DMS53 (cell line): ENCODE measurements around the gene CSGALNACT2.
"Not testable (repeated sequence)": the region's sequence is repeated elsewhere in the genome, so short reads cannot be mapped to it uniquely, and the experiment has no call there.

Experiments used
- DNase-seq: peaks from one replicate; lab custom pipeline; 2025; lab: John Stamatoyannopoulos, UW

CSGALNACT2 gene

GRCh38 chr10:43183764-43184163 is 45.5 kb downstream of the CSGALNACT2 start:
- DNase-seq, result not testable (repeated sequence)

DNA sequence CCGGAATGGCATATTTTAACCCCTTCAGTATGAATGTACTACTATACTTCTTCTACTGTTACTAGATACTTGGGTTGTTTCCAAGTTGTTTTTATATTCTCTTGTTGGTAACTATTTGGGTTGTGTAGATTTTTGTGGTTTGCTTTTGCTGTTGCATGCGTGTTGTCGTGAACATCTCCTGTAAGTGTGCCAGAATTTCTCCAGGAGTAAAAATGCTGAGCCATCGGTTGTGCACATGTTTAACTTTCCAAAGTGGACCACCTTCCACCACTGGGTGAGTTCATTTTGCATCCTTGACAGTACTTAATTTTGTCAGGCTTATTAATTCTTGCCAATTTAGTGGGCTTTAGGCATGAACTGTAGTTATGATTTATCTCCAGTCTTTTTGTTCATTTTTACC is 47.9 kb downstream of the CSGALNACT2 start:
- no peak for DNase-seq

GRCh38 chr10:43187213-43187612 is 49.0 kb downstream of the CSGALNACT2 start:
- DNase-seq, result no peak

DNA sequence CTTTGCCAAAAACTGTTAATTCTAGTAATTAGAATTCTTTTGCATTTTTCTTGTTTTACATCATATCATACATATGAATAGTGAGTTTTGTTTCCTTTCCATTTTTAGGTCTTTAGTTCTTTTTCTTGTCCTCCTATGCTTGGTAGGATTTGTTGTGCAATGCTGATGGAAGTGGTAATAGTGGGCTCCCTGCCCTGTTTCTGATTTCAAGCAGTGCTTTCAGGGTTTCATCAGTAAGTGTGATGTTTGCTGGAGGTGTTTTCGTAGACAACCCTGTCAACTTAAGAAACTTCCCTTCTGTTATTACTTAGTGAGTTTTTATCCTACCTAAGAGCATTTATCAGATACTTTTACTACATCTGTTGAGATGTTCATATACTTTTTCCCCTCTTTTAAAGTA is 50.5 kb downstream of the CSGALNACT2 start:
- DNase-seq, result no peak

DNA sequence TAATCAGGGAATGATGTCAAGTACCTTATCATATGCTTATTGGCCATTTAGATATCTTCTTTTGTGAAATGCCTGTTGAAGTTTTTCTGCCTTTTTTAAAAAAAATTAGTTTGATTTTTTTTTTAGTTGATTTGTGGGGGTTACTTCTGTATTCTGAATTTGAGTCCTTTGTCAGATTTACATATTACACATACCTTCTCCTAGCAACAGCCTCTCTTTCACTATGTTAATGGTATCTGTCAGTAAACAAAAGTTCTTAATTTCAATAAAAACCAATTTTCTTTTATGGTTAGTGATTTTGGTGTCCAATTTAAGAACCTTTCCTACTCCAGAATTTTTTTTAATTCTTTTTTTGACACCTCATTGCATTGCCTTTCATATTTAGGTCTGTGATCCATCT is 52.0 kb downstream of the CSGALNACT2 start:
- no peak for DNase-seq

DNA sequence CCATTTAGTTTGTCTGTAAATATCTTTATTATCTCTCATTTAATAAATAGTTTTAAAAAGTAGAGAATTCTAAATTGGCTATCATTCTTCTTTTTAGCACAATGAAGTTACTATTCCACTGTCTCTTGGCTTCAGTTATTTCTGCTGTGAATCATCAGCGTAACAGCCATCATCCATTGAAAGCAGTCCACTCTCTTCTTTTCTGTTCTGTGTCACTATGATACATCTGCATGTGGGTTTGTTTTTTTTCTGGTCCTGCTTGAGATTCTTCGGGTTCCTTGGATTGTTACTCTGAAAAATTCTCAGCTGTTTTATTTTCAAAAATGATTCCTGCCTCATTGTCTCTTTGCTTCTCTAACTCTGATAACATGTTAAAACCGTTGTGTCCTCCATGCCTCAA is 52.5 kb downstream of the CSGALNACT2 start:
- DNase-seq, result no peak

GRCh38 chr10:43192884-43193283 is 54.6 kb downstream of the CSGALNACT2 start:
- no peak for DNase-seq

DNA sequence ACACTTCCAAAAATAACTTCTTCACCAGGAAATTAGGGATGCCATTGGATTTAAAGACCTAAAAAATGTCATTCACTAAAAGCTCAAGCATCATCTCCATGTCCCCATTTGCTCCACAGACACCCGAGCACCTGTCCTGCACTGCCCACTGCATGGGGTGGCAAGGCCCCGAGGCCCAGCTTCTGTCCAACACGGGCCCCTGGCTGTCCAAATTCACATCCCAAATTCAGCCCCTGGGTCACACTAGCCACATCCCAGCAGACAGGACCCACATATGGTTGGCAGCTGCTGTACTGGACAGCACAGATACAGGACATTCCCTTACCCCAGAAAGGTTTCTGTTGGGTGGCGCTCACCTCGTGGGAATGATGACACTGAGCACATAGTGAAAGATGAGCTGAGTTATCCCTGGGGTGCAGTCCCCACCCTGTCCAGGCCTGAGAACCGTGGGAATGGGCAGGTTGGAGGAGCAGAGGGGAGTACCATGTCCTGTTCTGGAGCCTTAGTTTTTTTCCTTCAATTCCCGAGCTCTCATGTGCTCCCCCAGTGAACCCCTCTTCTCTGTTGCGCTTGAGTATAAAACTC is 55.3 kb downstream of the CSGALNACT2 start:
- DNase-seq, result no peak

GRCh38 chr10:43194266-43194665 is 56.0 kb downstream of the CSGALNACT2 start:
- no peak for DNase-seq

- no peak for DNase-seq
Observed at GRCh38 chr10:43194859-43195258, 56.6 kb downstream of the CSGALNACT2 start.

- DNase-seq, result no peak
Observed at GRCh38 chr10:43195557-43195956, 57.3 kb downstream of the CSGALNACT2 start.

DNA sequence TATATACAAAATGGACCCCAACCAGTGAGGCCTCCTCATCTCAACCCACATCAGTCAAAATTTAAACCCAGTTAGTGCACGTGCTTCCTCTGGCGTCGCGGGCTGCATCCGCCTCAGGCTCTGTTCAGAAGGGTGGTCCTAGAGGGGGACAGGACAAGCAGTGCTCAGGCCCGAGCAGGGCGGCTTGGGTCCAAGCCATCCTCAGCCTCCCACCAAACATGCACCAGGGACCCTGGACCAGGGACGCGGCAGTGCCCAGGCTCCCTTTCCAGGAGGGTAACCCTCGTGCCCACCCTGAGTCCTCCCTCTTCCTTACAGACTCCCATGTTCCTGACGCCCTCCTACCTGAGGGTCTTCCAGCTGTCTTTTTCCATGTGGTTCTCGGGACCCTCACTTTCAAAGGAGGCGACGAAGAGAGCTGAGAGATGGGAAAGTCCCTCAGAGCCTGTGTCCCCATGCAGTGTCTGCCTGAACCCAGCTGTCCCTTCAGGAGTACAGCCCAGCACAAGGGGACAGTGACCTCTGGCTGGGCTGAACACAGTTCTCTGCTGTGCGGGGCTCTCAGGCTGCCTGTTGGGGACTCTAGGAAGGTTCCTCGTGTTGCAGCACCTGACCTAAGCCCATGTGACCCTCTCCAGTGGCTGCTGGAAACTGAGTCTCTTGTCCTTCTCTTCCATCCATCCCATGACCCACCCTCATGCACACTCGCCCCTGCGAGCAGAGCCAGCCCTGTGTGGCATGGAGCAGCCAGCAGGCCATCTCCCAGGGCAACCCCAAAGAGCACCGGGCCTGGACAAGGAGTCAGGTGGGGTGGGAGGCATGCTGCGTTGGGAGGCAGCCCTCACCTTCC is 58.1 kb downstream of the CSGALNACT2 start:
- no peak for DNase-seq

- DNase-seq, result no peak
Observed at GRCh38 chr10:43196981-43197833, 59.0 kb downstream of the CSGALNACT2 start.

DNA sequence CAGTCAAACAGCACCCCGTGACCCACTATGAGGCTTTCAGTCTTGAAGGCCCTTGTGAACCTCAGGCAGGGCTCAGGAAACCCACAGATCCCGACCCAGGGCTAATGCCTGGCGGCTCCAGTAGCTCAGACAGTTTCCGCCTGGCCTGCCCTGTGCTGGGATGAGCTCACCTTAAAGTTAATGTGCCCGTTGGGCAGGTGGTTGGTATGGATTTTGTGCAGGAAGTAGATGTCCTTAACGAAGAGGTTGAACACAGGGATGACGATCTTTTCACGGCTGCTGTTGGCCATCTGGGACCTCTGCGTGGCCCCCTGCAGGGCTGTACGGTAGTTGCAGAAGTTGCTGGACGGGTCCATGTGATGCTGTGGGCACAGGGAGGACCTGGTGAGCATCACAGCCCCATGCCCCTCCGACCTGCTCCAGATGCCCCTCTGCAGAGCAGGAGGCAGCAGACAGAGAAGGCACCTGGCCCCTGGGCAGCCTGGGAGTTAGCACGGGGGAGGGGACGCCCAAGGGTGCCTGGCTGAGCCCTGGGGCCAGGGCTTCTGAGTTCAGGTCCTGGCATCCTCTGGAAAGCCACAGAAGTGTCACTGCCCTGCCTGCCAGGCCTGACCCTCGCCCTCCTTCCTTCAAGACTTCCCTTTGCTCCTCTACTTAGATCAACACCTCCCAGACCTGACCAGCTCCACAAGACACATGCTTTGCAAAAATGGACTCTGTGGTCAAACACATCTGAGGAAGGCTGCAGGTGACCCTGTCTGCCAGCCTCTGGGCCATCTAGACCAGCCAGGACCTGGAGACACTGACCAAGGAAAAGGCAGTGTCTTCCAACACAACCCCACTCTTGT is 59.8 kb downstream of the CSGALNACT2 start:
- DNase-seq, result peak; percentile 52

- no peak for DNase-seq
Observed at GRCh38 chr10:43198682-43199005, 60.4 kb downstream of the CSGALNACT2 start.

DNA sequence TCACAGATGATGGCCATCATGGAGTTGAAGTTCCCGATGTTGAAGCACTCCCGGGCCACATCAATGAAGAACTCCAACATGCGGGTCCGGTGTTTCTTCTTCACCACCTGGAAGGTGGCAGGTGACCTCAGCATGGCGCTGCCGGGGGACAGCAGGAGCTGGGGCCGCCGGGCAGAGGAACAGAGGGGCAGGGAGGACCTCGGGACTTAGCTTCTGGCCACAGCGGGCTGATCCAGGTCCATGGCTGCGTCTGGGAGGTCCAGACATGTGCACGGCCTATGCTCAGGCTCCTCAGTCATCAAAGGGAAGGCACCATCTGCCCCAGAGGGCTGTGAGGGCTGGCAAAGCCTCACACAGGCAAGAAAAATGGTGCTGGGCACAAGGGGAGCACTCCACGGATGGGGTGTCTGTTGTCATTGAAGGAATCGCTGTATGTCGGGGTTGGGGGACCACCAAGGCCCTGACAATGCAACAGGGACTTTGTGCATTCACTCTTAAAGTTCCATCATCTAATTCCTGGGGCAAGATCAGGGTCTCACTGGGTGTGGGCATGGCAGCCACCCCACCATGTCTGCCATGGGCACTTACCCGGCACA is 60.9 kb downstream of the CSGALNACT2 start:
- DNase-seq, result no peak

GRCh38 chr10:43199684-43200537 is 61.7 kb downstream of the CSGALNACT2 start:
- DNase-seq, result no peak

DNA sequence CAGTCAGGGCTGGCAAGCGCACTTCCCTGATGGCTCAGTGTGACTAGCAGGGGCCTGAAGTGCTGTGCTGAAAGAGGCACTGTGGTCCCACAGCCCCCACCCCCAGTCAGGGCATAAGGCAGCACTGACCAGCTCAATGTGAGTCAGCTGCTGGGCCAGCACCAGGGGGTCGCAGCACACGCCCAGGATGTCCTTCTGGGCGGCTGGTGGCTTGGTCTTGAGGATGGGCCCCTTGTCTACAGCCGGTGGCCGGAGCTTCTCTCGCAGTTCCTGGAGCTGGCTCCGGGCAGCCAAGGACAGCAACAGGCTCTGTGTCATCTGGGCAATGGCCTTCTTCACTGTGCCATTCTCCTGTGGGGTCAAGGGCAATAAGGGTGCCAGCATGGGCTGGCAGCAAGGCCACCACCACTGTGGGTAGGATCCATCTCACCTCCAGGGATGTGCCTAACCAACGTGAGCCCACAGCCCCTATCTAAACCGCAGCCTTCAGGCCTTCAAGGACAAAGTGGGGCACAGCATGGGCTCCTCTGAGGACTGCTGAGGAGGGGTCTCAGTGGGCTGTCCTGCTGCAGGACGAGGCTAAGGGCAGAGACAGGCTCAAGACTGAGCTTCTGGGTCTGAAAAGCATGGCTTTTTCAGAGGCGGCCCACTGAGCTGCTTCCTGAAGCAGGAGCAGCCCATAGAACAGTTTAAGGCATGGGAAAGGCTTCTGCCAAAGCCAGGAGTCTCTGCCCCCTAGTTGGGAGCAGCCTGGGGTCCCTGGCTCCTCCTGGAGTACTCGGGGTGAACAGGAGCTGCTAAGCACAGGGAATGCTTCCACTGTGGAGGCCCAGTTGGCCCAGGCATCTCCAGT is 62.5 kb downstream of the CSGALNACT2 start:
- DNase-seq, result no peak

DNA sequence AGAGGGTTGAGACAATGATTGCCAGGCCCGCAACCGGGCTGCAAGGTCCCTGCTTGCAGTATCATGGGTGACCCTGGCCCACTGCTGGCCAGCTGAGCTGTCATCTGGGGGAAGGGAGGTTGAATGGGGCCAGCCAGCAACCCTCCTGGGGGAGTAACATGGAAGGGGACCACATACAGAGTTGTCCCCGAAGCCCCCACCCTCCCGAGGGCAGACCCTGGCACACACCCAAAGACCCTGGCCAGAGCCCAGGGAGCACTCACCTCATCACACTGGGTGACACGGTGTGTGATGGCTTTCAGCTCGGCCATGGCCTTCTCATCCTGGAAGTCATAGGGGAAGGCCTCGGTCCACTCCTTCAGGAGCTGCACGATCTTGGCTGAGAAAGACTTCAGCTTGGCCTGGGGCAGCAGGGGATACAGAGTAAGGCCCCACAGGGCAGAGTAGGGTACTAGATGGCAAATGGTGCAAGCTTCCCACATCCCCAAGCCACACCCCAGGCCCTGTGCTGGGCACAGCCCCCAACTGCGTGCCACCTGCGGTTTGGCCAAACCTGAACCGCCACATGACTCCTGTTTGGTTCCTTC is 63.4 kb downstream of the CSGALNACT2 start:
- DNase-seq, result no peak
